HepG2 (cell line): ENCODE data around the gene IQSEC1.

Source experiments
- CTCF ChIP-seq: sonication (generic); formaldehyde crosslinking; IDR thresholded peaks from 2 replicates; pipeline ENCODE4 v1.5.0; 2020; ENCODE audit warnings: mild to moderate bottlenecking, missing genetic modification reagents, moderate library complexity
- EHMT2 ChIP-seq: fragments of 200-600 bp; sonication (generic); IDR thresholded peaks from 2 replicates; pipeline ENCODE4 v1.7.0; 2017; ENCODE audit warnings: antibody characterized with exemption, low read depth, low read length, borderline replicate concordance
- ZSCAN22 ChIP-seq: sonication (generic); formaldehyde crosslinking; IDR thresholded peaks from 2 replicates; pipeline ENCODE4 v1.4.0; 2020; ENCODE audit warnings: mild to moderate bottlenecking, missing genetic modification reagents

DNA sequence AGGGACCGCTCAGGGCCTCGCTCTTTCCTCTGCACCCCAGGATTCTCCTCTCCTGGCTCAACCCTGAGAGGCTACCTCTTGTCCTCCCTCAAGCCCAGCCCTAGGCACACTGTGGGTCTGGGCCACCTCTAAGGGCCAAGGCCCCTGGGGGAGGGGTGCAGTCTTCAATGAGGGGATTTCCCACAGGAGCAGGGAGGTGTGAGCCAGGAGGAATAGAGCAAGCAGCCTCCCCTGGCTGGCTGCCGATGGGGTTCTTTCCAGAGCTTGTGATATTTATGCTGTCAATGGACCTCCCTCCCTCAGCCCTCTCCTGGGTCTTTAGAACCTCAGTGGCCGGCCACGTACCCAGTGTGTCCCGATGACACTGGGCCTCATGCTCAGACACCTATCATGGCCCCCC, 132.4 kb downstream of the IQSEC1 start:
- TF ChIP-seq EHMT2 (no peak), CTCF (CRISPR knock-in tag) (no peak), ZSCAN22 (CRISPR knock-in tag) (no peak)
